ENCODE data around the gene MYRIP. TPM values are rescaled to one million over a fixed set of nuclear protein-coding genes. Genes with fewer than 3 reads are reported as not detected.

The MYRIP gene
- total and polyA plus RNA-seq, 2 of the 4 experiments (the other 2 are of a cell fraction): not detected

DNA sequence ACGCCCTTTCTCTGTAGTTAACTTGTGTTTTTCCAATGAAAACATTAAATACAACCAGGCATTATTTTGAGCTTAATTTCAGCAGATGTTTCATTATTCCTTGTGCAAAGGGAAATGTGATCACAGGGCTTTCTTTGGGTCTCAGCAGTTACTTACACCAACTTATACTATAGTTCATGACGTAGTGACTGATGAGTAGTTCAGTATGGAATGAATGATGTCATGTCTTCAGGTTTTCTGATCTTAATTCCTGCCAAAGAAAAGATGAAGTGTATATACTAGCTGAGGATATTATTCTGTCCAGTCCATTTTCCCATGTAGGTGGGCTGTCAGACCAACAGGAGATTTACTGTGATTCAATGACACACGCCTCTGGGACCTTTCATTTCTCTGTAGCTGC lies 61.3 kb downstream of the MYRIP start:
- H3K27me3 ChIP-seq (ENCODE audit: control insufficient read depth, insufficient read depth, low read length): no peaks in the 10 kb centered on the region
- no peak overlapping the region for H3K56ac ChIP-seq (ENCODE audit: extremely low read depth, insufficient read depth, low read length)
- H3K14ac ChIP-seq (replicated peaks; ENCODE audit: low read depth, low read length): no peak overlapping the region
- no peak overlapping the region for H3K23ac ChIP-seq (ENCODE audit: low read depth, low read length)
- no peaks in the 10 kb centered on the region for H3K36me3 ChIP-seq (ENCODE audit: control insufficient read depth, insufficient read depth, low read length)
- intact Hi-C loops (cut with micrococcal nuclease): no loop called here
- no TSS peak for BruUV-seq (replicated peaks)
- H3K4me1 ChIP-seq (ENCODE audit: control insufficient read depth, insufficient read depth, low read length): no peaks in the 10 kb centered on the region
- CTCF ChIA-PET: no interaction called here
- no peak for TF ChIP-seq FOS (IDR thresholded peaks at IDR 0.05; ENCODE audit: low read depth, low read length)
- no peak for TF ChIP-seq BHLHE40 (IDR thresholded peaks at IDR 0.05; ENCODE audit: low read depth, low read length)
- no peak for TF ChIP-seq RAD21 (IDR thresholded peaks at IDR 0.05; ENCODE audit: low read length)
- TF ChIP-seq MXI1 (IDR thresholded peaks at IDR 0.05; ENCODE audit: borderline replicate concordance, low read depth, low read length): no peak
- no peak for TF ChIP-seq RCOR1 (IDR thresholded peaks at IDR 0.05; ENCODE audit: insufficient replicate concordance, low read length)
- no peak for TF ChIP-seq NFE2L2 (IDR thresholded peaks at IDR 0.05; ENCODE audit: low read depth, low read length)
- TF ChIP-seq, protein P1, sequence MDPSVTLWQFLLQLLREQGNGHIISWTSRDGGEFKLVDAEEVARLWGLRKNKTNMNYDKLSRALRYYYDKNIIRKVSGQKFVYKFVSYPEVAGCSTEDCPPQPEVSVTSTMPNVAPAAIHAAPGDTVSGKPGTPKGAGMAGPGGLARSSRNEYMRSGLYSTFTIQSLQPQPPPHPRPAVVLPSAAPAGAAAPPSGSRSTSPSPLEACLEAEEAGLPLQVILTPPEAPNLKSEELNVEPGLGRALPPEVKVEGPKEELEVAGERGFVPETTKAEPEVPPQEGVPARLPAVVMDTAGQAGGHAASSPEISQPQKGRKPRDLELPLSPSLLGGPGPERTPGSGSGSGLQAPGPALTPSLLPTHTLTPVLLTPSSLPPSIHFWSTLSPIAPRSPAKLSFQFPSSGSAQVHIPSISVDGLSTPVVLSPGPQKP (IDR thresholded peaks at IDR 0.05; ENCODE audit: borderline replicate concordance, low read depth, low read length): no peak
- no peak for TF ChIP-seq RFX5 (IDR thresholded peaks at IDR 0.05; ENCODE audit: low read depth, low read length)
- TF ChIP-seq, protein P2, sequence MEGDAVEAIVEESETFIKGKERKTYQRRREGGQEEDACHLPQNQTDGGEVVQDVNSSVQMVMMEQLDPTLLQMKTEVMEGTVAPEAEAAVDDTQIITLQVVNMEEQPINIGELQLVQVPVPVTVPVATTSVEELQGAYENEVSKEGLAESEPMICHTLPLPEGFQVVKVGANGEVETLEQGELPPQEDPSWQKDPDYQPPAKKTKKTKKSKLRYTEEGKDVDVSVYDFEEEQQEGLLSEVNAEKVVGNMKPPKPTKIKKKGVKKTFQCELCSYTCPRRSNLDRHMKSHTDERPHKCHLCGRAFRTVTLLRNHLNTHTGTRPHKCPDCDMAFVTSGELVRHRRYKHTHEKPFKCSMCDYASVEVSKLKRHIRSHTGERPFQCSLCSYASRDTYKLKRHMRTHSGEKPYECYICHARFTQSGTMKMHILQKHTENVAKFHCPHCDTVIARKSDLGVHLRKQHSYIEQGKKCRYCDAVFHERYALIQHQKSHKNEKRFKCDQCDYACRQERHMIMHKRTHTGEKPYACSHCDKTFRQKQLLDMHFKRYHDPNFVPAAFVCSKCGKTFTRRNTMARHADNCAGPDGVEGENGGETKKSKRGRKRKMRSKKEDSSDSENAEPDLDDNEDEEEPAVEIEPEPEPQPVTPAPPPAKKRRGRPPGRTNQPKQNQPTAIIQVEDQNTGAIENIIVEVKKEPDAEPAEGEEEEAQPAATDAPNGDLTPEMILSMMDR (conservative IDR thresholded peaks at IDR 0.05; ENCODE audit: low read depth, low read length): no peak
- no peak for TF ChIP-seq SMC3 (IDR thresholded peaks at IDR 0.05; ENCODE audit: low read depth, low read length)
- no peak for TF ChIP-seq MAFK (IDR thresholded peaks at IDR 0.05; ENCODE audit: low read depth, low read length)
- TF ChIP-seq, protein P3, sequence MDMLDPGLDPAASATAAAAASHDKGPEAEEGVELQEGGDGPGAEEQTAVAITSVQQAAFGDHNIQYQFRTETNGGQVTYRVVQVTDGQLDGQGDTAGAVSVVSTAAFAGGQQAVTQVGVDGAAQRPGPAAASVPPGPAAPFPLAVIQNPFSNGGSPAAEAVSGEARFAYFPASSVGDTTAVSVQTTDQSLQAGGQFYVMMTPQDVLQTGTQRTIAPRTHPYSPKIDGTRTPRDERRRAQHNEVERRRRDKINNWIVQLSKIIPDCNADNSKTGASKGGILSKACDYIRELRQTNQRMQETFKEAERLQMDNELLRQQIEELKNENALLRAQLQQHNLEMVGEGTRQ (IDR thresholded peaks at IDR 0.05; ENCODE audit: low read depth, low read length): no peak
- no peak for TF ChIP-seq CHD1 (IDR thresholded peaks at IDR 0.05; ENCODE audit: low read depth, low read length)
- TF ChIP-seq MAZ (IDR thresholded peaks at IDR 0.05; ENCODE audit: borderline replicate concordance, low read depth, low read length): no peak
- TF ChIP-seq CEBPB (IDR thresholded peaks at IDR 0.05; ENCODE audit: low read depth, low read length): no peak
- TF ChIP-seq POLR2A (IDR thresholded peaks at IDR 0.05; ENCODE audit: low read depth, low read length): no peak
- H3K18ac ChIP-seq (ENCODE audit: low read depth, low read length): no peak overlapping the region
- H3K4me3 ChIP-seq (ENCODE audit: insufficient read depth, low read depth, low read length): no peak overlapping the region
- ATAC-seq (ENCODE audit: low read depth) (no peak), DNase-seq (no peak)
- no peak overlapping the region for H3K4ac ChIP-seq (ENCODE audit: low read depth, low read length)
- no peak overlapping the region for H2BK20ac ChIP-seq (ENCODE audit: low read depth, low read length)
- H3K9ac ChIP-seq (ENCODE audit: low read depth, low read length): no peak overlapping the region
- no peak overlapping the region for H3K4me2 ChIP-seq (ENCODE audit: low read depth, low read length)
- H2BK5ac ChIP-seq (ENCODE audit: low read depth, low read length, poor library complexity, severe bottlenecking): no peak overlapping the region
- H3K79me1 ChIP-seq (ENCODE audit: low read depth in 1 of 2, low read length in 2 of 2): no peaks in the 10 kb centered on the region
- no peak overlapping the region for H4K91ac ChIP-seq (ENCODE audit: insufficient read depth, low read depth, low read length)
- in situ Hi-C loops (cut with MboI; ENCODE audit: low sequenced_read_pairs): no loop called here
- no peak overlapping the region for H3K27ac ChIP-seq (ENCODE audit: insufficient read depth, low read length)
- H4K8ac ChIP-seq (ENCODE audit: low read depth in 2 of 2, low read length in 2 of 2): no peak overlapping the region
- no peak overlapping the region for H2BK15ac ChIP-seq (ENCODE audit: low read depth, low read length)
- POLR2A ChIA-PET (ENCODE audit: unreplicated experiment): no interaction called here
- no peak overlapping the region for H2BK120ac ChIP-seq (ENCODE audit: low read depth, low read length)
- H2AK5ac ChIP-seq (ENCODE audit: low read depth, low read length): no peak overlapping the region
- no CpG with 5 or more reads among the region's 3 CpGs for WGBS, 2 experiments (ENCODE audit: extremely low coverage in 2 of 2, insufficient read length in 1 of 2)
- H3K9me3 ChIP-seq (ENCODE audit: control insufficient read depth, insufficient read depth, low read length): peaks cover 4% of the 10 kb centered on the region
- dilution Hi-C loops (cut with HindIII; ENCODE audit: low sequenced_read_pairs, unreplicated experiment): no loop called here
- H4K5ac ChIP-seq (ENCODE audit: low read depth, low read length): no peak overlapping the region
- no peaks in the 10 kb centered on the region for H3K9me1 ChIP-seq (ENCODE audit: insufficient read depth, low read length)
- H2AK9ac ChIP-seq (replicated peaks; ENCODE audit: low read depth, low read length, poor library complexity): no peak overlapping the region
- no peak overlapping the region for H2AFZ ChIP-seq (replicated peaks; ENCODE audit: low read length, poor library complexity)
- no peaks in the 10 kb centered on the region for H4K20me1 ChIP-seq (ENCODE audit: insufficient read depth, low read length)
